Pulmonary artery endothelial cell (primary cell): ENCODE data around the gene CCL20. TPM values are rescaled to one million over a fixed set of nuclear protein-coding genes. Genes with fewer than 3 reads are reported as not detected.
"Not testable (repeated sequence)": the region's sequence is repeated elsewhere in the genome, so short reads cannot be mapped to it uniquely, and the experiment has no call there.

ENCODE experiments used
- DNase-seq: peaks from one replicate; pipeline ENCODE4 v3.0.0-alpha.2; 2011; ENCODE audit warnings: low read depth, low spot score
- total RNA-seq: library from RNA; depleted of rRNA; stranded (reverse); fragments of >200 nt; gene quantifications from 2 replicates; pipeline ENCODE4 v1.2.3, GENCODE V29; 2014

Gene CCL20
- total RNA-seq, 1 donor from 2014 or later: 1.1 TPM

GRCh38 chr2:227834423-227834822, 20.8 kb downstream of the CCL20 start:
- DNase-seq: no peak

GRCh38 chr2:227834916-227835650, 21.4 kb downstream of the CCL20 start:
- no peak for DNase-seq

GRCh38 chr2:227839339-227840129, 25.9 kb downstream of the CCL20 start:
- DNase-seq: not testable (repeated sequence)

GRCh38 chr2:227846831-227847230, 33.2 kb downstream of the CCL20 start:
- no peak for DNase-seq

- DNase-seq: no peak
Measured at GRCh38 chr2:227848146-227848545, 34.5 kb downstream of the CCL20 start.

GRCh38 chr2:227848586-227848985, 34.9 kb downstream of the CCL20 start:
- no peak for DNase-seq

GRCh38 chr2:227849906-227850305, 36.3 kb downstream of the CCL20 start:
- DNase-seq: no peak

GRCh38 chr2:227853204-227853629, 39.6 kb downstream of the CCL20 start:
- no peak for DNase-seq

GRCh38 chr2:227853765-227854271, 40.2 kb downstream of the CCL20 start:
- DNase-seq: no peak

- no peak for DNase-seq
Measured at GRCh38 chr2:227855440-227855839, 41.8 kb downstream of the CCL20 start.

GRCh38 chr2:227856697-227857096, 43.1 kb downstream of the CCL20 start:
- no peak for DNase-seq

- DNase-seq: no peak
Measured at GRCh38 chr2:227860221-227860641, 46.6 kb downstream of the CCL20 start.

GRCh38 chr2:227861011-227861410, 47.4 kb downstream of the CCL20 start:
- no peak for DNase-seq

GRCh38 chr2:227862227-227862740, 48.6 kb downstream of the CCL20 start:
- DNase-seq: no peak

GRCh38 chr2:227862741-227863588, 49.3 kb downstream of the CCL20 start:
- DNase-seq: no peak

GRCh38 chr2:227864161-227864756, 50.6 kb downstream of the CCL20 start:
- DNase-seq: no peak

- DNase-seq: no peak
Measured at GRCh38 chr2:227865291-227865690, 51.6 kb downstream of the CCL20 start.
